Activated CD4-positive, alpha-beta T cell treated with anti-CD3 and anti-CD28 coated beads for 36 hours (primary cell): ENCODE results near the gene MAP7. TPM values are rescaled to one million over a fixed set of nuclear protein-coding genes. Genes with fewer than 3 reads are reported as not detected.

ENCODE experiments used
- ATAC-seq: fragments of 200-7000 bp; cut with Tn5 transposase; one replicate; pipeline ENCODE4 v1.10.0; 2021; ENCODE audit warnings: mild to moderate bottlenecking, moderate library complexity
- CTCF ChIA-PET: fragments of 350-600 bp; sonication (Branson Sonifier 250); formaldehyde crosslinking; loops from one replicate; lab custom pipeline; 2021; ENCODE audit warnings: antibody characterized with exemption; lab: Charles Lee
- POLR2A ChIA-PET: fragments of 350-600 bp; sonication (Branson Sonifier 250); formaldehyde crosslinking; loops from one replicate; lab custom pipeline; 2021; ENCODE audit warnings: antibody characterized with exemption, inconsistent platforms; lab: Charles Lee
- DNase-seq: peaks from one replicate; pipeline ENCODE4 v3.0.0-alpha.2; 2020
- H3K27ac Mint-ChIP-seq: one replicate; pipeline ENCODE4 v1.8.0; 2021; ENCODE audit warnings: mixed read lengths
- H3K27me3 Mint-ChIP-seq: one replicate; pipeline ENCODE4 v1.8.0; 2021; ENCODE audit warnings: mixed read lengths
- H3K36me3 Mint-ChIP-seq: one replicate; pipeline ENCODE4 v1.8.0; 2021; ENCODE audit warnings: low read depth, mixed read lengths
- H3K4me1 Mint-ChIP-seq: one replicate; pipeline ENCODE4 v1.8.0; 2021; ENCODE audit warnings: mixed read lengths
- H3K4me3 Mint-ChIP-seq: one replicate; pipeline ENCODE4 v1.8.0; 2021; ENCODE audit warnings: mild to moderate bottlenecking, moderate library complexity, mixed read lengths
- H3K9me3 Mint-ChIP-seq: one replicate; pipeline ENCODE4 v1.8.0; 2021; ENCODE audit warnings: low read depth, mixed read lengths
- intact Hi-C, 2 experiments: fragments of 100-400 bp; cut with DNase I in 1 of 2; cut with micrococcal nuclease in 1 of 2; formaldehyde crosslinking; loops; one replicate each; pipeline versions ENCODE4 v1.14.2 to v1.15.1; 2022 to 2024; cut with DNase I, micrococcal nuclease
- total RNA-seq, 2 experiments: library from RNA; stranded (reverse); gene quantifications; one replicate each; pipeline ENCODE4 v1.2.3, GENCODE V29; 2021

MAP7 gene
- total RNA-seq, 2 experiments from 2014 or later, result 2.1 to 3.1 TPM

DNA sequence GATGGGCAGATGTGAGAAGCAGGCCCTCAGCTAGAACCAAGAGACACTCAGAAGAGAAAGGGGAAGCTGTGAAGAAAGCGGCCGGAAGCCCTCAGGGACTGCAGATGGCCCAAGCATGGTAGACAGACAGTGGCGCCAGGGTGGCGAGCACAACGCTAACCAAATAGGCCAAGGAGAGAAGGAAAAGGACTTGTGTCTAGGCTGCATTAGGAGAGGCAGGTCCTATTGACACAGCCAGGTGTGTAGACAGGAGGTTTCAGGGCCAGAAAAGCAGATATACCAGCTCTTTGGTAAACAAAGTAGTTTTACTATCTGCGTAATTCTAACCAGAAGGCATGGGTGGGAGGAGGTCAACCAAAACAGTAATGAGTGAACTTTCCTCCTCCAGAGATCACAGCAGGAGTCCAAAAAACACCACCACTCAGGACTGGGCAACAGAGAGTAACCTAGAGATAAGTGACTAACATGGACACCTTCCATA, 15.8 kb upstream of the MAP7 start:
- intact Hi-C loops, result no loop called here
- Mint-ChIP-seq H3K9me3 (peaks cover 6% of the 10 kb centered on the region), H3K4me3 (no peak overlapping the region), H3K27me3 (no peaks in the 10 kb centered on the region), H3K36me3 (peaks cover 16% of the 10 kb centered on the region), H3K4me1 (peaks cover 2% of the 10 kb centered on the region), H3K27ac (no peak overlapping the region)
- POLR2A ChIA-PET, result interaction anchor here (0.6 kb wide), 1 partner anchor 14 kb away, joined by 5 read pairs; no protein-coding TSS in a partner anchor
- ATAC-seq (no peak), DNase-seq (no peak)
- CTCF ChIA-PET, result interaction anchor here (0.7 to 1.2 kb wide), 2 partner anchors 8 to 245 kb away, joined by 3 read pairs; no protein-coding TSS in a partner anchor

DNA sequence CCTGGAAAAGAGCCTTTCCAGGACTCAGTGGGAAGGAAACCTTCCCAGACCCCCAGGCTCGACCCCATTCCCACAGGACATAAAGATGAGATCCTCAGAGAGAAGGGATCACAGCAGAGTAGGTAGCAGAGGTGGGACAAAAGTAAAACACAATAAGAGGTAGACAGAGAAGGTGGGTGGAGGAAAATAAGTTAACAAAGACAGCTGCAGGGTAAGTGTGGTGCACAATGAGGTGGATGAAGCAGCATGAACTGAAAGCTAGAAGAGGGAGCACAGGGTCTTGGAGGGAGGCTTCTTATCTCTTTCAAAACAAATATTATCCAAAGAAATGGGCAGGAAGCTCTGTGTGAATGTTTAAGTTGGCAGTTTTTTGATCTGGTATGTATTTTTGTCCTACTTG, 14.0 kb upstream of the MAP7 start:
- ATAC-seq (no peak), DNase-seq (no peak)
- H3K27ac Mint-ChIP-seq, result no peak overlapping the region
- peaks cover 10% of the 10 kb centered on the region for H3K36me3 Mint-ChIP-seq
- ChIA-PET POLR2A (no interaction called here), CTCF (interaction anchor here (0.7 to 0.9 kb wide), 2 partner anchors 9 to 228 kb away, joined by 3 read pairs; partner anchors contain the start of gene MAP3K5)
- peaks cover 2% of the 10 kb centered on the region for H3K4me1 Mint-ChIP-seq
- no peaks in the 10 kb centered on the region for H3K27me3 Mint-ChIP-seq
- intact Hi-C loops, result no loop called here
- no peaks in the 10 kb centered on the region for H3K9me3 Mint-ChIP-seq
- no peak overlapping the region for H3K4me3 Mint-ChIP-seq

DNA sequence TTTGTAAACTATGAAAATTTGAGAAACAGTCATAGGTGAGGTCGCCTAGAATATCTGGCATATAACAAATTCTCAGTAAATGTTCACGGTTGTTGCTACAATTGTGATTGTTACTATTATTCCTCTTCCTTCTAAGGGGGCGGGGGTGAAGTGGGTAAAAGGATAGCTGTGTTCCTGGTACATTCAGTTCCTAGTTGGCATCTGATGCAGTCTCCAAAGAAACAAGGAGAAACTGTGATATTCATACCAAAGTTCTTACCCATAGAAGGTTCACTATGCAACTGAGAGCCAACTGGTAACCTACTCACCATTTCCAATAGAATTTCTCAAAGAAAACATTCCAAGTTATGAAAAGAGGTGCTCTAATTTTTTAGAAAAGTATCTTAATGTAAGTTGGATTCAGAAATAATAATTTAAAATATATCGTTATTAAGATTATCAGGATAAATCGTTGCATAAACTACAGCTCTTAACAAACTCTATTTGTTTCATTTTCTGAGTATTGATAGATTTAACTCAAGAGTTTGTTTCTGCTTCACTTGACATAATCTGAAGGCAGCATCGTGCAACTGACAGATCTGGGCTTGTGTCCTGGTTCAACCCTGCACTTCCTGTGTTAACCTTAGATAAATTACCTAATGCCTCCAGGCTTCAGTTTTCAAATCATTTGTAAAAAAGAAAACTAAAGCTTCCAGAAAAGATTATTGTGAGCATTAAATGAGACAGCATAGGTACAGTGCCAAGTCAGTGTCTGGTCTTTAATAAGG, 13.3 kb upstream of the MAP7 start:
- no peak overlapping the region for H3K27ac Mint-ChIP-seq
- H3K27me3 Mint-ChIP-seq, result no peaks in the 10 kb centered on the region
- H3K4me3 Mint-ChIP-seq, result no peak overlapping the region
- H3K9me3 Mint-ChIP-seq, result no peaks in the 10 kb centered on the region
- intact Hi-C loops, result no loop called here
- ATAC-seq (no peak), DNase-seq (no peak)
- peaks cover 2% of the 10 kb centered on the region for H3K4me1 Mint-ChIP-seq
- CTCF ChIA-PET, result no interaction called here
- POLR2A ChIA-PET, result interaction anchor here (0.6 kb wide), 1 partner anchor 135 kb away, joined by 7 read pairs; no protein-coding TSS in a partner anchor
- H3K36me3 Mint-ChIP-seq, result peaks cover 10% of the 10 kb centered on the region

DNA sequence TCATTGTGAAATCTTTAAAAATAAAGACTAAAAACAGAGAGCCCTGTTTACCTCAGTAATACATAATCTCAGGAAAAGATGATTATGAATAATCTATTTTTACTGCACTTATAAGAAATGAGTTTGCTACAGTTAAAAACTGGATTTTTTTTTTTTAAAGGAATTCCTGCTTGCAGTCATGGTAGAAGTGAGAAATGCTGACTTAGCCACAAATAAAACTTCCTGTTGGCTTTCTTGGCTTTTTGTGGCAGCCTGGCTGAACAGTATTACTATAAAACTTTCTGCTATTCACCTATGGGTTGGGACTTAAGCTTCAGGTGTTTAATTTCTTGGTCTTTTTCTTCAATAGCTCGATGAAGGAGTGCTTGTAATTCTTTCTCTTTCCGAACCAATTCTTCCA, 12.0 kb upstream of the MAP7 start:
- ATAC-seq (no peak), DNase-seq (no peak)
- no peak overlapping the region for H3K4me3 Mint-ChIP-seq
- POLR2A ChIA-PET, result no interaction called here
- no peaks in the 10 kb centered on the region for H3K9me3 Mint-ChIP-seq
- no peaks in the 10 kb centered on the region for H3K27me3 Mint-ChIP-seq
- H3K27ac Mint-ChIP-seq, result no peak overlapping the region
- CTCF ChIA-PET, result interaction anchor here (0.6 kb wide), 1 partner anchor 50 kb away, joined by 4 read pairs; no protein-coding TSS in a partner anchor
- intact Hi-C loops, result no loop called here
- peaks cover 2% of the 10 kb centered on the region for H3K4me1 Mint-ChIP-seq
- H3K36me3 Mint-ChIP-seq, result peaks cover 14% of the 10 kb centered on the region

DNA sequence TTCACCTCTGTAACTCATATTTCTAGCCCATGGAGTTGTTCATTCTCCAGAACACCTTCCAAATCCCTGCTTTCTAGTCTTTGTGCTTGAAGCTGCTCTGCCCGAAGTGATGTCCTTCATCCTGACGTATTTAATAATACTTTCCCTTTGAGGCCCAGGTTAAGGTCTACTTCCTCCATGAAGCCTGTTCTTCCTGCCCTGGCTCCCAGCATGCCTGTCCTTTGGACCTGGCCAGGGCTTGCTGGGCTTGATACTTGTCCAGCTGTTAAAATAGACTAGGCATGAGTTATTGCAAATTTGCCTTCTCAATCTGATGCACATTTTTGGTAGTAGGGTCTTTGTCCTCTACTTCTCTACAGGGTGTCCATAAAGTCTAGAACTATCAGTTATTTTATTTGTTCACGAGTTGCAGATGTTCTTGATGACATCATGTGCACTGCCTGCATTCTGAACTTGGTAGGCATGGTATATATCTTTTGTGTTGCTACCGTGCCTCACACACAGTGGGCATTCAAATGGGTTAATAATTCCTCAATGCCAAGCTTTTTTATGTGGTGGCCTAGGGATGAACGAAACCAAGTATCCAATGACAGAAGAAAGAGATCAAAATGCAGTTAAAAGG, 3.1 kb upstream of the MAP7 start:
- H3K36me3 Mint-ChIP-seq, result peaks cover 6% of the 10 kb centered on the region
- no peak for DNase-seq
- H3K27me3 Mint-ChIP-seq, result peaks cover 22% of the 10 kb centered on the region
- intact Hi-C loops, result no loop called here
- H3K4me1 Mint-ChIP-seq, result peaks cover 4% of the 10 kb centered on the region
- no peak overlapping the region for H3K4me3 Mint-ChIP-seq
- no peak for ATAC-seq
- POLR2A ChIA-PET, result no interaction called here
- CTCF ChIA-PET, result interaction anchor here (0.7 to 1.8 kb wide), 4 partner anchors 11 to 91 kb away, joined by 3 to 4 read pairs (median 3); no protein-coding TSS in a partner anchor
- no peaks in the 10 kb centered on the region for H3K9me3 Mint-ChIP-seq
- no peak overlapping the region for H3K27ac Mint-ChIP-seq

DNA sequence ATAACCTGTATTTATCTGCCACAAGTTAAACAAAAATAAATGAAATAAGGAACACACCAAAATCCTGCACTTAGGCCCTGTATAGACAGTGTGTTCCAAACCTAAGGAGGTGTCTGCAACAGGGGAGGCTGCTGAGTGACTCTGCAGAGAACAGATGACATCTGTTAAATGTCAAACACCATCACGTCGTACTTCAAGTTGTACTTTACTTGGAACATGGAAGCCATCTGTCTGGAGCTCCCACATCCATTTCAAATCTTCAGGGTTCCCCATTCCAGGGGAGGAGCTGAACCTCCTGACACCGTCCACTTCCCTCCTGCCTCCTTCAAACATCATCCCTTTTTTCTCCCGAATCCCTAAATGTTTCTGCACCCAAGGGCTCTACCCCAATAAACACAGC, 1.8 kb upstream of the MAP7 start:
- CTCF ChIA-PET, result interaction anchor here (0.8 to 1.8 kb wide), 7 partner anchors 10 to 240 kb away, joined by 3 to 6 read pairs (median 4); partner anchors contain the start of gene MAP3K5
- H3K27ac Mint-ChIP-seq, result no peak overlapping the region
- DNase-seq (no peak), ATAC-seq (no peak)
- no peaks in the 10 kb centered on the region for H3K9me3 Mint-ChIP-seq
- no peak overlapping the region for H3K4me3 Mint-ChIP-seq
- intact Hi-C loops, result no loop called here
- peaks cover 4% of the 10 kb centered on the region for H3K4me1 Mint-ChIP-seq
- POLR2A ChIA-PET, result no interaction called here
- H3K36me3 Mint-ChIP-seq, result peaks cover under 1% of the 10 kb centered on the region
- H3K27me3 Mint-ChIP-seq, result peaks cover 27% of the 10 kb centered on the region

DNA sequence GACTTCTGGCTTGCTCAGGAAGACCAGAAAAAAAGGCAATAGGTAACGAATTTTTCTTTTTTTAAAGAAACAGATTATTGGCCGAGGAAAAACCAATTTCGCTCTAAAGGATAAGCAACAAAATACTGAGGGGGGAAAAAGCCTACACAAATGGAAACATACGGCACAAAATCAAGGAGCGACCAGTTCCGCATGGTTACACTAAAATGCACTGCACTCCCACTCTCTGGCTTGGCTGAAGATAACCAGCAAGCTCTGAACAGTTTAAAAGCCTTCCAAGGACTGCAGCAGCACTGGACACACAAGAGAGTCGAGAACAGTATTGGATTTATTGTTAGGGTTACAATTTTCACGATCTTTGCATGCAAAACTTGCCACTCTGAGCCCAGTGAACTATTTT, 881 bp upstream of the MAP7 start:
- peaks cover 32% of the 10 kb centered on the region for H3K27me3 Mint-ChIP-seq
- H3K4me3 Mint-ChIP-seq, result peak overlapping the region; percentile 47
- no peak overlapping the region for H3K27ac Mint-ChIP-seq
- CTCF ChIA-PET, result interaction anchor here (1.0 to 1.8 kb wide), 7 partner anchors 9 to 241 kb away, joined by 3 to 6 read pairs (median 5); partner anchors contain the start of gene MAP3K5
- intact Hi-C loops, result loop anchor here in 1 of 2 experiments (2.0 kb wide), 1 partner anchor 172 kb away; no protein-coding TSS in a partner anchor
- no peak for DNase-seq
- ATAC-seq, result no peak
- H3K4me1 Mint-ChIP-seq, result peaks cover 4% of the 10 kb centered on the region
- POLR2A ChIA-PET, result no interaction called here
- no peaks in the 10 kb centered on the region for H3K9me3 Mint-ChIP-seq
- H3K36me3 Mint-ChIP-seq, result no peaks in the 10 kb centered on the region

DNA sequence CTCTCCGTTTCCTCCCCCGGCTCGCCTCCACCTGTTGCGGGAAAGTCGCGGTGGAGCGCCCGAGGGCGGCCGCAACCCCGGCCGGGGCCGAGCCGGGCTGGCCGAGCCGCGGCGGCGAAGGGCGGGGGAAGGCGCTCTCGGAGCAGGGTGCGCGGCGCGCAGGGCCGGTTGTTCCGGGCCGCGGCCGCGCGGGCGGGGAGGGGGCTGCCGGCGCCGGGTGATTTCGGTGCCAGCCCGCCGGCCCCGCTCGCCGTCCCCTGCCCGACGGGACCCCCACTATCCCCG, 235 bp downstream of the MAP7 start:
- POLR2A ChIA-PET, result interaction anchor here (0.6 kb wide), 1 partner anchor 942 kb away, joined by 7 read pairs; no protein-coding TSS in a partner anchor
- Mint-ChIP-seq H3K36me3 (no peaks in the 10 kb centered on the region), H3K4me1 (peaks cover 4% of the 10 kb centered on the region), H3K4me3 (peak overlapping the region; percentile 54), H3K27ac (no peak overlapping the region), H3K9me3 (no peaks in the 10 kb centered on the region), H3K27me3 (peaks cover 40% of the 10 kb centered on the region)
- intact Hi-C loops, result loop anchor here in 1 of 2 experiments (1.0 to 2.0 kb wide), 4 partner anchors 171 to 300 kb away; partner anchors contain the start of gene MTFR2
- CTCF ChIA-PET, result interaction anchor here (0.6 to 1.4 kb wide), 10 partner anchors 8 to 957 kb away, joined by 3 to 6 read pairs (median 4); no protein-coding TSS in a partner anchor
- DNase-seq (no peak), ATAC-seq (peak; percentile 61)

DNA sequence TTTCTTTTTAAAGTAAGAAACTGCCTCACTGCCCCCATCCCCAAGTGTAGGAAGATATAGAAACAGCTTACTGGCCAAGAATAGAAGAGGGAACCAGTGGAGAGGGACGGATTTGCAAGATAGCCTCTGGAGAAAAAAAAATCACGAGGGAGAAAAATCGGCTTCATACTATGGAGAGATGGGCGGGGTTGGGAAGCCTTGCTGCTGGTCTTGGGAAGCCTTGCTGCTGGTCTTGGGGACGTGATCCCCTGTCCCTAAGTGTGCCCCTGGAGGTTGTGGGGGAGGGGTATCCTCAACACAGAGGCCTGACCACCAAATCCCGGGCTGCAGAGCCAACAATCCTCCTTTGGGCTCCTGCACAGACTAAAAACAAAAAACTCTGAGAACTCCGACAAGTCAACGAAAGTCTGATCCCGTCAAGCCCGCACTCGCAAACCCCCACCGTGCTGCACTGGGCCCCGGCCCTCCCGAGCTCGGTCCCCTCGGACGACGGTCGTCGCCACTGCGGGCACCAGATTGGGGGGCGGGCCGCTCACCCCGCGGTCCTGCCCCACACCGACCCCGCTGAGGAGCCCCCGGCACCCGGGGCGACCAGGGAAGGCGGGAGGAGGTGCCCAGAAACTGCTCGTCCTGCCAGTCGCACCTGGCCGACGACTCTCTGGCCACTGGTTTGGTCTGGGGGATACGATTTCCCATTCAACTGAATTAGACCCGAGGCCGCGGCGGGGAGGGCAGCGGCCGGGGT, 750 bp downstream of the MAP7 start:
- no peaks in the 10 kb centered on the region for H3K36me3 Mint-ChIP-seq
- no peak overlapping the region for H3K27ac Mint-ChIP-seq
- H3K9me3 Mint-ChIP-seq, result no peaks in the 10 kb centered on the region
- ATAC-seq, result no peak
- intact Hi-C loops, result loop anchor here in 1 of 2 experiments (1.0 to 2.0 kb wide), 4 partner anchors 171 to 299 kb away; partner anchors contain the start of gene MTFR2
- peaks cover 4% of the 10 kb centered on the region for H3K4me1 Mint-ChIP-seq
- DNase-seq, result peak; percentile 11
- ChIA-PET POLR2A (interaction anchor here (0.6 kb wide), 1 partner anchor 943 kb away, joined by 7 read pairs; no protein-coding TSS in a partner anchor), CTCF (interaction anchor here (0.5 to 1.4 kb wide), 11 partner anchors 7 to 956 kb away, joined by 3 to 6 read pairs (median 4); no protein-coding TSS in a partner anchor)
- peak overlapping the region; percentile 54 for H3K4me3 Mint-ChIP-seq
- peaks cover 43% of the 10 kb centered on the region for H3K27me3 Mint-ChIP-seq

DNA sequence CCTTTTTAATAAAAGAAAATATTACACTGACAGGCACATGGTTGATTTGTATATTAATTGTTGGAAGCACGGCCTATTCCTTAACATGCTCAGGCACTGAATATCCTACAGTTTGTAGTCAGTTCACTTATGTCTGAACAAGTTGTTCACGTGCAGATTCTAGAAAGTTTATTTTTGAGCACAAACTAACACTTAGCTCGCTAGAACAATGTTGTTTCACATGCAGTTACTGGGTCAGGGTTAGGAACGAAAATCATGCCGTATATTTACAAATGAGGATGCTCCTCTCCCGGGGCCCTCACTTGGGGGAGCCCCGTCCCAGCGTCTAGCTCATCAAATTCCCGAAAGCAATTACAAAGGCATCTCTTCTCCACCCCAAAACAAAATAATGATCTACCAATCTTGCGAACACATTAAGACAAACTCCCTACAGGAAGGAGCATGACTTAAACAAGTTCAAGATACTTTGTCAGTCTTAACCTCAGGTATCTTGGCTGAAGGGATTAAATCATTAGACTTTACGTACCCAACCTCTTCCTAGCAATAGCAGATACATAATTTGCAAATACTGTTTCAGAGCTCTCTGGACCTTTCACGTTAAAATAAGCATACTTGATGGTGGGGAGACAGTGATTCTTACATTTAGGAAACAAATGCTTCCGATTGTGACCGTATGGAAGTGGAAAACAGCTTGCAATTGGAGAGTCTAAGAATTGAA, 1.5 kb downstream of the MAP7 start:
- ChIA-PET CTCF (interaction anchor here (0.5 to 1.3 kb wide), 3 partner anchors 23 to 245 kb away, joined by 3 to 5 read pairs (median 3); no protein-coding TSS in a partner anchor), POLR2A (no interaction called here)
- Mint-ChIP-seq H3K9me3 (no peaks in the 10 kb centered on the region), H3K27ac (no peak overlapping the region), H3K4me1 (peaks cover 4% of the 10 kb centered on the region), H3K36me3 (no peaks in the 10 kb centered on the region), H3K4me3 (peak overlapping the region; percentile 54), H3K27me3 (peaks cover 47% of the 10 kb centered on the region)
- no peak for ATAC-seq
- intact Hi-C loops, result no loop called here
- DNase-seq, result no peak
